T-helper 9 cell (primary cell): Measurements from ENCODE around the gene KIFC1.

Source experiments
- DNase-seq: peaks from one replicate; pipeline ENCODE4 v3.0.0-alpha.2; 2020

KIFC1 gene

DNA sequence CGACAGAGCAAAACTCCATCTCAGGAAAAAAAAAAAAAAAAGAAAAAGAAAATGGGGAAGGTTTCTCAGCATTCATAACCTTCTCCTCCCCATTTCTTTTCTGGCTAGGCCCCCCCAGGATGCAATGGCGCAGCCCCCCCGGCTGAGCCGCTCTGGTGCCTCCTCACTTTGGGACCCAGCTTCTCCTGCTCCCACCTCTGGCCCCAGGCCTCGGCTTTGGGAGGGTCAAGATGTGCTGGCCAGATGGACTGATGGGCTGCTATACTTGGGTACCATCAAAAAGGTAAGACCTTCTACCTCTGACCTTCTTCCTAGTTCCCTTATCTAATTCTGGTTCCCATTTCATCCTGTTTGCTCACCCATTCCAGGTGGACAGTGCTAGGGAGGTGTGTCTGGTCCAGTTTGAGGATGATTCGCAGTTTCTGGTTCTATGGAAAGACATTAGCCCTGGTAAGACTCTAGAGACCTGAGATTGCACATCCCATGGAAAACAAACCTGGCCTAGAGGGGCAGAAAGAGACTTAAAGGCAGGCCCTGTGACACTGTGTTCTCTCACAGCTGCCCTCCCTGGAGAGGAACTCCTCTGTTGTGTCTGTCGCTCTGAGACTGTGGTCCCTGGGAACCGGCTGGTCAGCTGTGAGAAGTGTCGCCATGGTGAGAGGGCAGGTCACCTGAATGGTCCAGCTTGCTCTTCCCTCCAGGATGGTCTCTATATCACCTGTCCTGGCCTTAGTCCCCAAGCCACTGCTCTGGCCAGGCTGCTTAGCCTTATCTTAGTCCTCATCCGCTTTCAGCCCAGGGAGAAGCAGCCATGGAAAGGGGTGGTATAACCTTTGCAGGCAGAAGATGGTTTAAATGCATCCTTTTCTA lies 20.8 kb downstream of the KIFC1 start:
- no peak for DNase-seq

DNA sequence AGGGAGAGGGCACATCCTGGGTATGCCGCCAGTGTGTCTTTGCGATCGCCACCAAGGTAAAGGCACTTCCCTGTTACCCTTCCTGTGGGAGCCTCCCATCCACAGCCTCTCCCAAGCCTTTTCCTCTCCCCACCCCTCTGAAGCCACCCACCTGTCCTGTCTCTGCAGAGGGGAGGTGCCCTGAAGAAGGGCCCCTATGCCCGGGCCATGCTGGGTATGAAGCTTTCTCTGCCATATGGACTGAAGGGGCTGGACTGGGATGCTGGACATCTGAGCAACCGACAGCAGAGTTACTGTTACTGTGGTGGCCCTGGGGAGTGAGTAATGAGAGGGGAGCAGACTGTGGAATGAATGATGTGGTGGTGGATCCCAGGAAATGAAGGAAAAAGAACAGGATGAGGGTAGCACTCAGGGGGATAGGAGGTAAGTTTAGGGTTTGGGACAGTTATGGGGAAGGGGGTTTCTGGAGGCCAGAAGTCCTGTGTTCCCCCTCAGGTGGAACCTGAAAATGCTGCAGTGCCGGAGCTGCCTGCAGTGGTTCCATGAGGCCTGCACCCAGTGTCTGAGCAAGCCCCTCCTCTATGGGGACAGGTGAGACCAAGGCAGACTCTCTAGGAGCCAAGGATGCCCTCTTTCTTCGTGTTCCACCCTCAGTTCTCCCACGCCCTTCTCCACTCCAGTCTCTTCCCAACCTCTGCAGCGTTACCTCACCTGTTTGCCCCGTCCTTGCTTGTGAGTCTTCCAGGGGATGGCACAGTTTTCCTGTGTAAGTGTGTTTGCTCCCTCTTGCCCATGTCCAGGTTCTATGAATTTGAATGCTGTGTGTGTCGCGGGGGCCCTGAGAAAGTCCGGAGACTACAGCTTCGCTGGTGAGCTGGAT lies 21.9 kb downstream of the KIFC1 start:
- no peak for DNase-seq

DNA sequence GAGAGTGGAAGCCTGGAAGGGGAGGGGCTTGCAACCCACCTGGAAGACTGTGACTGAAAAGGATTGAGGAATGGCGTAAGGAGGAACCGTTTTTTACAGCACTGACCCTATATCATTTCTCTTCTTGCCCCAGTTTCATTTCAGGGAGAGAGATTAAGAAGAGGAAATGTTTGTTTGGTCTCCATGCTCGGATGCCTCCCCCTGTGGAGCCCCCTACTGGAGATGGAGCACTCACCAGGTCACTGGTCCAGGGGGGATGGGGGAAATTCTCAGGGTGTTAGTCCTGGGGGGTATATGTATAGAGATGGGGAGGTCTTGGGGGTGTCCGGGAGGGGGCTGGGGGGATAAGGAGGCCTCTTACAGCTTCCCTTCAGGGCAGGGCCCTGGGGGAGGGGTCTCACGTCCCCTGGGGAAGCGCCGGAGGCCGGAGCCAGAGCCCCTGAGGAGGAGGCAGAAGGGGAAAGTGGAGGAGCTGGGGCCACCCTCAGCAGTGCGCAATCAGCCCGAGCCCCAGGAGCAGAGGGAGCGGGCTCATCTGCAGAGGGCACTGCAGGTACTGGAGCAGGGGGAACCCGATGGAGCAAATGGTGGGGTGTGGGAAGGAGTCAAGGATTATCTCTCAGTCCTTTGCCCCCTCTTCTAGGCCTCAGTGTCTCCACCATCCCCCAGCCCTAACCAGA lies 23.1 kb downstream of the KIFC1 start:
- DNase-seq, result no peak

DNA sequence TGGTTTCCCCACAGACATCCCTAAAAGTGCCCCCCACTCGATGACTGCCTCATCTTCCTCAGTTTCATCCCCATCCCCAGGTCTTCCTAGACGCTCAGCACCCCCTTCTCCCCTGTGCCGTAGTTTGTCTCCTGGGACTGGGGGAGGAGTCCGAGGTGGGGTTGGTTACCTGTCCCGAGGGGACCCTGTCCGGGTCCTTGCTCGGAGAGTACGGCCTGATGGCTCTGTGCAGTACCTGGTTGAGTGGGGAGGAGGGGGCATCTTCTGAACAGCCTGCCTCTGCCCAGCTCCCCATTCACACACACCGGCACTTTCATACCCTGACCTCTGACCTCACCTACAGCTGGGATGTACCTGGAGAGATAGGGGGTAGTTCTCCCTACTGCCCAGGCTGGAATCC lies 24.2 kb downstream of the KIFC1 start:
- no peak for DNase-seq

DNA sequence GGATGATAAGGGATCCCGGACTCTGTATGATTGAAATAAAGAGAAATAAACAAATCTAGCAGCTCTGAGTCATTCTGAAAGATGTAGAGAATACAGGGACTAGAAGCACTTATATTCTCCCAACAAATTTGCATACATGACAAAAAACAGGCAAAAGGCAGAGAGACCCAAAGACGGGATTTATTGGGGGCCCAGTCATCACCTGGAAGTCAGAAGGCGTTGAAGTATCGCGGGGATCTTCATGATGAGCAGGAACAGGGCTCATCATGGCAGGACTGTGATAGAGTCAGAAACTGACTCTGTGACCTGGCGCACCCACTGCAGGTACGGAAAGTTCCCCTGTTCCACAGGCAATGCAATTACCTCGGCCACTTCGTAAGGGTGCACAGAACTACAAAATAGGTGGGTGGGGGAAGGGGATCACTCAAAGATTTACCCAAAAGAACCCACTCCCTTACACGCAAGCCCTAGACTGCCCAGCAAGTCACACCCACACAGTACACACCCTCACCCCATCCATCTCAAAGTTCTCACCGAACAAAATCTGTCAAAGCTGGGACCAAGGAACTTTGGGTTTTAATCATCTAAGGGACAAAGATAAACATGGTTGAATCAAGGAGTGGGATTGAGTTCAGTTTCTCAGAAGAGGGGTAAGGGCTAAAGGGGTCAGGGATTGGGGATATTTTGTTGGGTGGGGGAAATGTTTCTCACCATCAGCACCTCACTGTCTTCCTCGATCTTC lies 24.9 kb downstream of the KIFC1 start:
- DNase-seq, result no peak

DNA sequence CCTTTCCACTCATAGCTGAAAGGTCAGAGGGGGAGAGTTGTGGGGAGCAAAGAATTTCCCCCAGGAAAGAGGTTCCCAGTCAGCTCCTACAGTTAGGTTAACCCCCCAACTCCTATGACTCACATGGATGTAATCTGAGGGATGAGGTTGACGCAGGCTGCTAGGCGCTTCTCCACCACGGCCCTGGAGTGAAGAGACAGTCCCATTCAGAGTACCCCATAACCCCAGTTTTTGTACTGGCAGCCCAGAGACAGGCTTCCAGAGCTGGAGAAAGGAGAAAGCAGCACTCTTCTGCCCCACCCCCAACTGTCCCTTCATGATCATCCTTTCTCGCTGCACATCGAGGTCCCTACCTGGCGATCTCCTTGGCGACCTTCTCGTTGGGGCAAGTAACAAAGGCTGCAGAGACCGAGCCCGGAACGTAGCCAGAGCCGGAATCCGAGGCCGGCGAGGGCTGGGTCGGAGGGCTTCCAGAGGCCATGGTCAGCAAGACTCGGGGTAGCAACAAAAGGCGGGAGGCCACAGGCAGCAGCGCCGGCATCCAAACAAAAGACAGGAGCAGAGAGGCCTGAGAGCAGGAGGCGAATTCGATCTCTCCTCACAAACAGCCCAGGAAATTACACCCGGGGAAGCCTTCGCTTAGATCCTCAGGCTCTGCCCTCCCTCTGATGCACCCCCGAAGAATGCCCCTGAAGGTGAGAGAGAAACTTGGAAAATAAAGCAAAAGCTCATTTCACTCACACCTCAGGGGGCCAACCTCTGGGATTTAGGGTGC lies 25.7 kb downstream of the KIFC1 start:
- no peak for DNase-seq

DNA sequence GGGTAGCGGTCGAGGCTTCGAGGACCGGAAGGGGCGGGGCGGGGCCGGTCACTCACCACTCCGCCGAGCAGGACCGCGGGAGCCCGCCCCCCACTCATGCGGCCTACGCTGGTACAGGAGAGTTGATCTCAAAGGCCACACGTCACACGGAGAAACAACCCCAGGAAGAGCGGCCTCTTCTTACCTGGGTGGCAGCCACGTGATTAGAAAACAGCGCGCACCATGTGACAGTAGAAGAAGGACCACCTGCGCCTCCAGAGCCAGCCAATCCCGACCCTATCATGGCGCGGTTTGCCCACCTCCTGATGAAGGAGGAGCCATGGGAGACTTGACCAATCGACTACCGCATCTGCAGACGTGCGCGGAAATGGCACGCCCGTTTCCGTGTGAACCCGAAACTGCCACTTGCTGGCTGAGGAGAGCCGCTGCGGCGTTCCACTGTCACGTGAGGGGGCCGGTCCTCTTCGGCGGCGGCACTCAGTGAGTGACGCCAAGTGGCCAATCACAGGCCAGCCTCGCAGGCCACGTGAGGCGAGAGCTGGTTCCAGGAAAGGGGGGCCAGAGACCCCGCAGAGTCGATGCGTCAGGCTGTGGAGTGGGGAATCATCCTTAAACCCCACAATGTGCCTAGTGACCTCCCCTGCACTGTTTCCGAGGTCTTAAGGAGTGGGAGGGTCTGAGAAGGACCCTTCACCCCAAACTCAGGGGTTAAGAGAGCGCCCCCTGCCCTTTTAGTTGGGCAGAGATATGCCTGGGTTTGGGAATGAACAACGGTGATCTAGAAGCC lies 26.5 kb downstream of the KIFC1 start, which contains the start of gene CUTA:
TSS of gene CUTA (minus strand) at position 205 of the 787 bp plus-strand sequence. CDS start at position 98, 107 bp downstream.
- peak; percentile 97 for DNase-seq

DNA sequence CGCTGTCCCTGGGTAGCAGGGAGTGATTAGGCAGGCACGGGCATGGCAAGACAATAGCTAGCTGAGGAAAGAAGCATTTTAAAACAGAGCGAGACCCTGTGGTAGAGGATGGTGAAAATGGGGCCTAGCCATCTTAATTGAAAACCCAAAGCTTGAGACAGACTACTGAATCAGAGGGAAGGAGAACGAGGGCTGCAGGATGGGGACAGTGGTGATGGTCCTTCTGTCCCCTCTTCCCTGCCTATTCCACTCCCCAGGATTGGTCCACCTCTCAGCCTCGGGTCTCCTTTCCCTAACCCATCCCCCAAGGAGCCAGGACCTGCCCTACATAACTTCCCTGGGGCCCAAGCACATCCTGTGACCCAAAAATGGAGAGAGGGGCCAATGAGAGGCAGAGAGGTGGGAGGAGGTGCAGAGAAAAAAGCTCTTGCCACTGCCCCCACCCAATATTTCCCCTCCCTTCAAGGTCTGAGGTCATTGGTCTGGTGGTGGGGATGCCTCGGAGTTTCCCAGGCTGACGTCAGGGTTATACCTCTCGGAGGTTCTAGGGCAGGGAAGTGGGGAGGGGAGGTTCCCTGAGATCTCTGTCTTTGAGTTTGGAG lies 27.2 kb downstream of the KIFC1 start:
- DNase-seq, result peak; percentile 57

DNA sequence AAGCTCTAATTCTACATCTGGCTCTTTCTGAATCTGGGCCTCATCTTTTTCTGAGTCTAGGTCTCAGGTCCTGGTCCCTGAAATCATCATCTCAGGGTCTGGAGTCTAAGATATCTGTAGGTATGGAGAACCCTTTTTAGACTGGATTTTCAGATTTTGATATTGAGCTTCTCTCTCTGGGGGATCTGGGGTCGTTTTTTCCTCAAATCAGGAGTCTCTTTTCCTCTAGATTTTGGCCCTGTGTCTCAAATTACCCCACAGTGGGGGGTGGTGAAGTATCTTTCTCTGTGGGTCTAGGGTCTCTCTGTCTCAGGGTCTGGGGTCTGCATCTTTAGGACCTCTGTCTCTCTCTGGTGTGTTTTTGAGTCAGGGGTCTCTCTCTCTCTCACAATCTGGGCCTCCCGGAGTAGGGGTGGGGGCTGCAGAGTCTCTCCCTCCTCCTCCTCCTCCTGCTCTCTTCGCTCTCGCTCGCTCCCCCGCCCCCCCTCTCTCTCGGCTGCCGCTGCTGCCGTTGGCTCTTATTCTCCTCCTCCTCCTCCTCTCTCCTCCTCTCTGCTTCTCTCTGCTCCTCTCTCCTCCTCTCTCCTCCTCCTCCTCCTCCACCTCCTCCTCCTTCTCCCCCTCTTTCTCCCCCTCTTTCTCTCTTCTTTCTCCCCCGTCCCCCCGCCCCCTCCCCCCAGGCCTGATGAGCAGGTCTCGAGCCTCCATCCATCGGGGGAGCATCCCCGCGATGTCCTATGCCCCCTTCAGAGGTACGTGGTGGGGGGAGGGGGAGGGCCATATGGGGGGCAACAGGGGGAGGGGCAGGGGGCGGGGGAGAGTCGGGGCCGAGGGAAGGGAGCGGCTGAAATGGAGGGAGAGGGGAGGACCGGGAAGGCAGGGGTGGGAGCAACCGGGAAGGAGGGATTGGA lies 28.2 kb downstream of the KIFC1 start, which contains the start of gene SYNGAP1:
TSS of gene SYNGAP1 (plus strand) at position 486 of the 911 bp plus-strand sequence. CDS start at position 686, 200 bp downstream.
- DNase-seq, result no peak

DNA sequence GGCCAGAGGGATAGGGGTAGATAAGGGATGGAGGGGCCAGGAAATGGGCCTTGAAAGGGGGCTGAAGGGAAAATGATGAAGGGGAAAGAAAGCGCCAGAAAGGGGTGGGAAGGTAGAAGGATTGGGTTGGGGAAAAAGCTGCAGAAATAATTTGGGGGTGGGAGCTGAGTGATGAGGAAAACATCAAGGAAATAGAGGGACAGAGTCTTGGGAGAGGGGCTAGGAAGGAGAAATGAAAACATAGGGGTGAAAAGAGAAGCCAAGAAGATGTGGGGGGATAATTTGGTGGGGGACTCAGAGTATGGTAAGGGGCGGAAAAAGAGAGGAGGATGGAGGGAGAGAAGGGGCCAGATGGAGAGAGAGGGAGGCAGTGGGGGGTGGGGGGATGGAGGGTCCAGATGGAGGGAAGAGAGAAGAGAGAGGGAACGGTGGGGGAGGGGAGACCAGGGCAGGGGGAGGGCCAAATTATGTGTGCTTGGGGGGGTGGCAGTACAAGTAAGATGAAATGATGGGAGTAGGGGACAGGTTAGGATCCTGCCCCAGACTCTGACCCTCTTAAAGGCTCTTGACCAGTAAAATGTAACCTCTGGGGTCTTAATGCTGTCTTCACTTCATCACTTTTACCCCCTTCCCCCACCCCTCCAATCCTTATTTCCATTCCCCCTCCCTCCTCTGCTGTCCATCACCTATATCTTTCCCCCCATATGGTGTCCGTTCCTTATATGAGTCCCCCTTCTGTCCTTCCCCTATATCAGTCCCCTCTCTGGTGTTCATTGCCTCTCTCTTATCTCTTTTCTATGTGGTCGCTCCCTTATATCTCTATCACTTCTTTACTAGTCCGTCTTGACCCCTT lies 29.1 kb downstream of the KIFC1 start:
- no peak for DNase-seq

DNA sequence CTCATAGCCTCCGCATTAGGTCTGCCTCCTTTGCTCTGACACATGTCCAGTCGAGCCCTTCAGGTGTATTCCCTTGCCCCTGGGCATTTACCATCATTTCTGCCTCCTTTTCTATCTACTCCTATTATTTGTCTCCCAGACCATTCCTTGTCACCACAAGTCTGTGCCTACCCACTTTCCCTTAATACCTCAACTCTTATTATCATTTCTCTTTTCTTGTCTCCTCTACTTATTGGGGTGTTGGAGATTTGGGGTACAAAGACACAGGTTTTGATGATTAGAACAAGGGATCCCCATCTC lies 29.7 kb downstream of the KIFC1 start:
- no peak for DNase-seq

DNA sequence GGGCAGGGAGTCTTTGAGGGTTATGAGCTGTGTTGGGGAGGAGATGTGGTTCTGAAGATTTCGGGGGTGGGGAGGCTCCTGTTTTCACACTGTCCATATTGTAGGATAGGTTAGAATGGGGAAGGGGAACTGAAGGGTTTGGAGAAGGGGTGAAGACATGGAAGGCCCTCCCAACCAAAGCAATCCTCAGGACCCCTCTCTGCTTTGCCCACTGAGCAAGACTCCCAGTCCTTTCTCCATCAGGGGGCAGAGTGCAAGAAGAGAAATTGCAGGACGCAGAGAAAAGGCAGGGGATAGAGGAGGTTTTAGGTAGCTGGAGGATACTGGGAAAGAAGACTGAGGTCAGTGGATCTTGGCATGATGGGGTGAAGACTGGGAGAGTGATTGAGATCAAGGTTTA lies 32.2 kb downstream of the KIFC1 start:
- no peak for DNase-seq

DNA sequence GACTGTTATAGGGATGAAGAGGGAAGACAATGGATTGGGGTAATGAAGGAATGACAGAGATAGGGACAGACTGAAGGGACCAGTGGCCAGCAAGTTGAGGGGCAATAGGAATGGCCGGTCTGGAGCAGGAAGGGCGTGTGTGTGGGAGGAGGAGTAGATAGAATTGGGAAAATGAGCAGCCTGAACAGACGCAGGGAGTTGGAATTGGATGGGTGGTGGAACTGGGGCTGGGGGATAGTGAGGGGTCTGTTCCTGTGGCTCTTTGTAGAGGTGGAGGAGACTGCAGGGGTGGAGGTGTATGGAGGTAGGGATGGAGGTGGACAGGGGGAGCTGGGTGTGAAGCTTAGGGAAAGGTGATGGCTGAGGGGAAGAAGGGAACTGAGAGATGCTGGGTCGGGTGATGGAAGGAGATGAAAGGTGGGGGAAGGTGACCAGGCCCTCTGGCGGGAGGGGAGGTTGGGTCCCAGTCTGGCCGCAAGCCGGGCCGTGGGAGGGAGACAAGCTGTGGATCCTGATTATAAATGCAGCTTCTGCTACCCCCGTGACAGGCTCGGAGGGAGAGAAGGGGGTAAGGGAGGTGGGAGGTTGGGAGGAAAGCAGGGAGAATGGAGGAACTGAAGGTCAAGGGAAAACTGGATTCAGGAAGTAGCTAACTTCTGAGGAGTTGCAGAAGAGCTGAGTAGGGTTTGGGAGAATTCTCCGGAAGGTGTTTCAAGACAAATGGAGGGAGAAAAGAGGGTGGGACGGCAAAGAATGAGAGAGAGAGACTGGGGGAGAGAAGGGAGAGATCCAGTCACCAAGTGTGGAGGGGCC lies 33.4 kb downstream of the KIFC1 start:
- DNase-seq, result no peak

DNA sequence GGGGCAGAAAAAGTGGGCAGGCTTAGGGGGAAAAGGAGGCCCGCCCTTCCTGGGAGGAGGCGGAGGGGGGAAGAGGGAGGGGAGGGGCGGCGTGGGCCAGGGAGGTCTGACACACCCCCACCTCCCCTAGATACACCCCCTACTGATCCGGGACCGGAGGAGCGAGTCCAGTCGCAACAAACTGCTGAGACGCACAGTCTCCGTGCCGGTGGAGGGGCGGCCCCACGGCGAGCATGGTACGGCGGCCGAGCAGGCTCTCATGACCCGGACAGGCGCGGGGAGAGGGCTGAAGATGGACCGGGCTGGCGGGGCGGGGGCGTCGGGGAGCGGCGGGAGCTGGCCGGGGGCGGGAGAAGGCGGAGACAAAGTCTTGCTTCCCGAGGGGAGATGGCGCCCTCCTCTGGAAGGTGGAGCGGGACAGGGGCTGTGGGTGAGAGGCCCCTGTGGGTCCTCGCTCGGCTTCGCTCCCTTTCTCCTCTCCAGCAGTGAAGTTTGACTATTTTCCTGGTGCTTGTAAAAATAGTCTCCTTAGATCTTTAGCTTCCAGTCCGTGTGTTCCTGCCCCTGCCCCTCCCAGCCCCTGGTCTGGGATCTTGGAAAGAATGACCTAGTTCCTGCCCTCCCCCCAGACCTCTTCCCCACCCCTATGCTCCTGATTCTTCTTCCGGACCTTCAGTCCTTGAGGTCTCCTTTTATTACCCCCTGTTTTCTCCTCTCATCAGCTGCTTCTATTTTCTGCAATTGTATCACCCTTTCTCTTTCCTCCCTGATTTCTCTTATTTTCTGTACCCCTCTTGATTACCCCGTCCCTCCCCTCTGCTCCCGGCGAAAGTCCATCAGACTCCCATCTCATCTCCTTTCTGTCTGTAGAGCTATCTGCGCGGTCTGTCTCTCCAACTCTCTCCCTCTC lies 34.3 kb downstream of the KIFC1 start:
- peak; percentile 81 for DNase-seq

DNA sequence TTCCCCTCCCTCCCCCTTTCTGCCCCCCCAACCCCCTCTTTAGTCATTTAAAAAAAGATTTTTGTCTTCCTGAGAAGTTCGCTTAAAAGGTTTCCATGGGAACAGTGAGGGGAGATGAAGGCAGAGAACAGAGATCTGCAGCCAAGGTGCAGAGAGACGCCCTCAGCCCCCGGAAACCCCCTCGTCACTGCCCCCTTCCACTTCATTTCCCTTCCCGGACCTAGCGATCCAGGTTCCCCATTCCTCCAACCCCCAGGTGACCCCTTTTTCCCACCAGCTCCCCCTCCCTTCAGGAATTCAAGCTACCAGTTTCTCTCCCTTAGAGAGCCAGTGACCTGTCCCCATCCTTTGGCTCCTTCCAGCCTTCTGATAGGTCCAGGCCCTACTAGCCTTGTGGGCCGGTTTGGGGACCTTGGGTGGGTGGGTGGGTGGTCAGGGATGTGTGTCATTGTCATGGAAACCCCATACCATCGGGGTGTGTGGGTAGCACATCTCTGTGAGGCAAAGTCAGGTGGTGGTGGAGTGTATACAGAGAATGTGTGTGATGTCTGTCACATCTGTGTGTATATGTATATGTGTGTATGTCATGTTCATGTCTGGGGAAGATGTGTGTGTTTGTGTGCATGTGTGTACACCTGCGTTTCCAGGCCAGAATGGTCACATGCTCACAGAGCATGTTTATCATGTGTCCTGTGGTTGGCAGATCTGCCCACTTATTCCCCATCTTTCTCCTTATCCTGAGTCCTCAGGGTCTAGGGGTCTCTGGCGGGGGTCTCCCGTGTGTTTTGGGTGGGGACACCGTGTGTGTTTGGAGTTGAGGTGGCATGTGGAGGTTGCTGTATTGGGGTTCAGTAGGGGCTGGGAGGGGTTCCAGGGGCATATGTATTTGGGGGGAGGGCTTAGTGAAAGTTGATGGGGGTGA lies 35.2 kb downstream of the KIFC1 start:
- DNase-seq, result peak; percentile 46
